IPS-20b (cell line): ENCODE data around the gene MYL9.
A peak's percentile ranks its signal among the peaks of the same experiment; 100 is the strongest.

Experiments used
- H3K27ac ChIP-seq: one replicate; pipeline ENCODE4 v1.5.1; 2013; ENCODE audit warnings: low read length
- H3K27me3 ChIP-seq: 2 replicates; pipeline ENCODE4 v1.6.1; 2013; ENCODE audit warnings: mild to moderate bottlenecking, low read length, inconsistent platforms; ENCODE audit not compliant: insufficient read depth
- H3K36me3 ChIP-seq: 2 replicates; pipeline ENCODE4 v1.6.1; 2013; ENCODE audit warnings: low read depth, mild to moderate bottlenecking, inconsistent platforms, low read length, moderate library complexity; ENCODE audit not compliant: insufficient read depth
- H3K4me1 ChIP-seq: 2 replicates; pipeline ENCODE4 v1.6.1; 2013; ENCODE audit warnings: mild to moderate bottlenecking, control low read depth, inconsistent platforms, low read length, moderate library complexity; ENCODE audit not compliant: insufficient read depth
- H3K4me3 ChIP-seq: 2 replicates; pipeline ENCODE4 v1.5.1; 2013; ENCODE audit warnings: mild to moderate bottlenecking, low read length, inconsistent platforms
- H3K9ac ChIP-seq: 2 replicates; pipeline ENCODE4 v1.6.1; 2013; ENCODE audit warnings: low read depth, mild to moderate bottlenecking, inconsistent platforms, low read length, moderate library complexity
- H3K9me3 ChIP-seq: 2 replicates; pipeline ENCODE4 v1.6.1; 2013; ENCODE audit warnings: mild to moderate bottlenecking, low read depth, low read length, inconsistent platforms; ENCODE audit not compliant: insufficient read depth

MYL9 gene

GRCh38 chr20:36528176-36528874, 13.0 kb upstream of the MYL9 start:
- peaks cover 43% of the 10 kb centered on the region for H3K36me3 ChIP-seq

GRCh38 chr20:36528875-36529417, 12.4 kb upstream of the MYL9 start:
- H3K4me1 ChIP-seq, result no peaks in the 10 kb centered on the region

More at GRCh38 chr20:36528176-36528874, 13.0 kb upstream of the MYL9 start:
- H3K9ac ChIP-seq, result no peak overlapping the region
- no peak overlapping the region for H3K4me3 ChIP-seq
- H3K4me1 ChIP-seq, result no peaks in the 10 kb centered on the region
- H3K27ac ChIP-seq, result no peak overlapping the region
- no peaks in the 10 kb centered on the region for H3K27me3 ChIP-seq
- H3K9me3 ChIP-seq, result no peaks in the 10 kb centered on the region

GRCh38 chr20:36532388-36532787, 8.9 kb upstream of the MYL9 start:
- no peak overlapping the region for H3K9ac ChIP-seq

More at GRCh38 chr20:36528875-36529417, 12.4 kb upstream of the MYL9 start:
- H3K27ac ChIP-seq, result no peak overlapping the region
- no peaks in the 10 kb centered on the region for H3K9me3 ChIP-seq
- H3K36me3 ChIP-seq, result peaks cover 37% of the 10 kb centered on the region
- H3K4me3 ChIP-seq, result no peak overlapping the region
- no peaks in the 10 kb centered on the region for H3K27me3 ChIP-seq
- H3K9ac ChIP-seq, result no peak overlapping the region

GRCh38 chr20:36532822-36533221, 8.5 kb upstream of the MYL9 start:
- no peaks in the 10 kb centered on the region for H3K9me3 ChIP-seq
- no peaks in the 10 kb centered on the region for H3K4me1 ChIP-seq
- H3K9ac ChIP-seq, result no peak overlapping the region
- no peak overlapping the region for H3K27ac ChIP-seq
- no peak overlapping the region for H3K4me3 ChIP-seq
- no peaks in the 10 kb centered on the region for H3K27me3 ChIP-seq
- H3K36me3 ChIP-seq, result peaks cover 4% of the 10 kb centered on the region; the same call in 1 of the 2 replicates

More at GRCh38 chr20:36532388-36532787, 8.9 kb upstream of the MYL9 start:
- Histone ChIP-seq H3K4me3 (no peak overlapping the region), H3K27ac (no peak overlapping the region), H3K27me3 (no peaks in the 10 kb centered on the region), H3K9me3 (no peaks in the 10 kb centered on the region), H3K4me1 (no peaks in the 10 kb centered on the region), H3K36me3 (peaks cover 8% of the 10 kb centered on the region; the same call in 1 of the 2 replicates)

- no peaks in the 10 kb centered on the region for H3K27me3 ChIP-seq
- no peak overlapping the region for H3K4me3 ChIP-seq
- H3K36me3 ChIP-seq, result peaks cover 2% of the 10 kb centered on the region; the same call in 1 of the 2 replicates
- H3K4me1 ChIP-seq, result peaks cover 9% of the 10 kb centered on the region; the same call in 1 of the 2 replicates
- no peak overlapping the region for H3K9ac ChIP-seq
- no peak overlapping the region for H3K27ac ChIP-seq
- H3K9me3 ChIP-seq, result no peaks in the 10 kb centered on the region
Measured at GRCh38 chr20:36538026-36538722, 3.1 kb upstream of the MYL9 start.

GRCh38 chr20:36540551-36541211, 638 bp upstream of the MYL9 start:
- Histone ChIP-seq H3K36me3 (peaks cover 19% of the 10 kb centered on the region; the same call in 1 of the 2 replicates), H3K27me3 (no peaks in the 10 kb centered on the region), H3K27ac (no peak overlapping the region), H3K9ac (peak overlapping the region; percentile 80; the same call in 1 of the 2 replicates), H3K4me3 (peak overlapping the region; percentile 86), H3K4me1 (peaks cover 17% of the 10 kb centered on the region; the same call in 1 of the 2 replicates), H3K9me3 (no peaks in the 10 kb centered on the region)

GRCh38 chr20:36541768-36542488, 609 bp downstream of the MYL9 start:
- H3K27ac ChIP-seq, result peak overlapping the region; percentile 54
- H3K4me3 ChIP-seq, result peak overlapping the region; percentile 86
- peak overlapping the region; percentile 90 for H3K9ac ChIP-seq

GRCh38 chr20:36542516-36543183, 1.3 kb downstream of the MYL9 start:
- Histone ChIP-seq H3K36me3 (peaks cover 38% of the 10 kb centered on the region), H3K4me3 (peak overlapping the region; percentile 86), H3K27me3 (no peaks in the 10 kb centered on the region), H3K27ac (no peak overlapping the region), H3K9ac (peak overlapping the region; percentile 90; the same call in 1 of the 2 replicates), H3K4me1 (peaks cover 17% of the 10 kb centered on the region; the same call in 1 of the 2 replicates), H3K9me3 (no peaks in the 10 kb centered on the region)

More at GRCh38 chr20:36541768-36542488, 609 bp downstream of the MYL9 start:
- Histone ChIP-seq H3K9me3 (no peaks in the 10 kb centered on the region), H3K36me3 (peaks cover 31% of the 10 kb centered on the region), H3K4me1 (peaks cover 17% of the 10 kb centered on the region; the same call in 1 of the 2 replicates), H3K27me3 (no peaks in the 10 kb centered on the region)

GRCh38 chr20:36543184-36544133, 2.1 kb downstream of the MYL9 start:
- Histone ChIP-seq H3K27ac (no peak overlapping the region), H3K36me3 (peaks cover 46% of the 10 kb centered on the region), H3K4me1 (peaks cover 17% of the 10 kb centered on the region; the same call in 1 of the 2 replicates), H3K9ac (peak overlapping the region; percentile 90; the same call in 1 of the 2 replicates), H3K27me3 (no peaks in the 10 kb centered on the region), H3K9me3 (no peaks in the 10 kb centered on the region), H3K4me3 (peak overlapping the region; percentile 86; the same call in 1 of the 2 replicates)
